ENCODE measurements around the gene RORC.
"Not testable (repeated sequence)": the region's sequence is repeated elsewhere in the genome, so short reads cannot be mapped to it uniquely, and the experiment has no call there.

RORC gene

GRCh38 chr1:151803915-151804314 is 27.7 kb downstream of the RORC start:
- FAIRE-seq = no peak

- no peak for FAIRE-seq
Observed at GRCh38 chr1:151803164-151803563, 28.4 kb downstream of the RORC start.

- no peak for FAIRE-seq
Observed at GRCh38 chr1:151802372-151802771, 29.2 kb downstream of the RORC start.

GRCh38 chr1:151801846-151802245 is 29.8 kb downstream of the RORC start:
- FAIRE-seq = no peak

GRCh38 chr1:151801310-151801820 is 30.2 kb downstream of the RORC start:
- no peak for FAIRE-seq

GRCh38 chr1:151800830-151801229 is 30.8 kb downstream of the RORC start:
- FAIRE-seq = no peak

GRCh38 chr1:151799179-151800022 is 32.2 kb downstream of the RORC start:
- FAIRE-seq = no peak

GRCh38 chr1:151798571-151798970 is 33.0 kb downstream of the RORC start:
- no peak for FAIRE-seq

GRCh38 chr1:151790940-151791651 is 40.5 kb downstream of the RORC start:
- no peak for FAIRE-seq

GRCh38 chr1:151790071-151790939 is 41.3 kb downstream of the RORC start, which contains the start of gene TDRKH:
Gene TDRKH, minus strand, starts transcription at chr1:151790500. Its CDS starts 7,478 bp downstream, at chr1:151783022.
- FAIRE-seq = peak; percentile 100

GRCh38 chr1:151787689-151788088 is 43.9 kb downstream of the RORC start:
- no peak for FAIRE-seq

GRCh38 chr1:151783796-151784195 is 47.8 kb downstream of the RORC start:
- no peak for FAIRE-seq

- FAIRE-seq = no peak
Observed at GRCh38 chr1:151782741-151783140, 48.9 kb downstream of the RORC start.

- FAIRE-seq = not testable (repeated sequence)
Observed at GRCh38 chr1:151782026-151782425, 49.6 kb downstream of the RORC start.

- FAIRE-seq = not testable (repeated sequence)
Observed at GRCh38 chr1:151780736-151781135, 50.9 kb downstream of the RORC start.

GRCh38 chr1:151779852-151780251 is 51.8 kb downstream of the RORC start:
- FAIRE-seq = no peak

GRCh38 chr1:151777317-151777716 is 54.3 kb downstream of the RORC start:
- FAIRE-seq = peak; percentile 52

- no peak for FAIRE-seq
Observed at GRCh38 chr1:151776665-151777062, 54.9 kb downstream of the RORC start.

GRCh38 chr1:151775894-151776664 is 55.5 kb downstream of the RORC start:
- no peak for FAIRE-seq

GRCh38 chr1:151774256-151774922 is 57.2 kb downstream of the RORC start:
- FAIRE-seq = no peak

GRCh38 chr1:151773702-151774101 is 57.9 kb downstream of the RORC start:
- FAIRE-seq = no peak
